IPS DF 4.7 (cell line): Measurements from ENCODE around the gene PMPCA.
A peak's percentile ranks its signal among the peaks of the same experiment; 100 is the strongest.

Experiments
- DNase-seq: peaks from one replicate; pipeline ENCODE4 v3.0.0-alpha.2; 2013; ENCODE audit warnings: low spot score; ENCODE audit errors: extremely low read depth

The PMPCA gene

DNA sequence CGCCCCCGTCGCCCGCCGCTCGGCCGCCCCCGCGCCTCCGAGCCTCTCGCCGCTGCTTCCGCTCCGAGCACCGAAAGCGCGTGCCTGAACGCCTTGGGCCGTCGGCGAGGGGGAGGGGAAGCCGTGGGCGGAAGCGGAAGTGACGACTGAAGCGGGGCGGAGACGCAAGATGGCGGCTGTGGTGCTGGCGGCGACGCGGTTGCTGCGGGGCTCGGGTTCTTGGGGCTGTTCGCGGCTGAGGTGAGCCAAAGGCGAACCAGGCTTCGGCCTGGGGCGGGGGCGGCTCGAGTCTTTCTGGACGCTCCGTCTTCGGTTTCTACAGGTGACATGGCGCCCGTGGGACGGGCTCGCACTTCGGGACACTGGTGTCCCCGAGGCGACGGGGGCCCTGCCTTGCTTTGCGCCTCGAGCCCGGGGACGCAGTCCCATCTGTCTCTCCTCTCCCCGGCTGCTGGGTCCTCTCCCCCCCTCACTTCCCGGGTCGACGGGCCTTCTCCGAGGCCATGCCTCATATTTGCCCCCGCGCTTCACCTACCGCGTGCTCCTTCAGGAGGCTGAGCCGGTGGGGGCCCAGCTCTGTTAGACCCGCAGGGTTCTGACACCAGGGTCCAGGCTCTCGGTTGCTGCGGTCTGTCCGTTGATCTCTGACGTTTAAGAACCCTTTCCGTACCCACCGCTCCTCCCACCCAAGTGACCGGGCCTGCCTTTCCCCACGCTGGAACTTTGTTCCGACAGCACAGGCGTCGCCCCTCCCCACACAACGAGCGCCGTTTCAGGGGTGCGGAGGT lies at the start of gene PMPCA, which contains the start of gene ENTR1:
Gene PMPCA (plus strand): TSS at position 159 of the 788 bp plus-strand sequence. CDS start 11 bp downstream, at position 170.
Gene ENTR1 (minus strand): TSS at position 115 of the 788 bp plus-strand sequence. CDS start 217 bp downstream, outside the sequence.
- peak; percentile 49 for DNase-seq

GRCh38 chr9:136361047-136361753 lies 49.3 kb upstream of the PMPCA start:
- no peak for DNase-seq

- DNase-seq, result no peak
These were observed 48.6 kb upstream of the PMPCA start for GRCh38 chr9:136361754-136362449.

GRCh38 chr9:136362450-136362784 lies 48.0 kb upstream of the PMPCA start:
- no peak for DNase-seq

DNA sequence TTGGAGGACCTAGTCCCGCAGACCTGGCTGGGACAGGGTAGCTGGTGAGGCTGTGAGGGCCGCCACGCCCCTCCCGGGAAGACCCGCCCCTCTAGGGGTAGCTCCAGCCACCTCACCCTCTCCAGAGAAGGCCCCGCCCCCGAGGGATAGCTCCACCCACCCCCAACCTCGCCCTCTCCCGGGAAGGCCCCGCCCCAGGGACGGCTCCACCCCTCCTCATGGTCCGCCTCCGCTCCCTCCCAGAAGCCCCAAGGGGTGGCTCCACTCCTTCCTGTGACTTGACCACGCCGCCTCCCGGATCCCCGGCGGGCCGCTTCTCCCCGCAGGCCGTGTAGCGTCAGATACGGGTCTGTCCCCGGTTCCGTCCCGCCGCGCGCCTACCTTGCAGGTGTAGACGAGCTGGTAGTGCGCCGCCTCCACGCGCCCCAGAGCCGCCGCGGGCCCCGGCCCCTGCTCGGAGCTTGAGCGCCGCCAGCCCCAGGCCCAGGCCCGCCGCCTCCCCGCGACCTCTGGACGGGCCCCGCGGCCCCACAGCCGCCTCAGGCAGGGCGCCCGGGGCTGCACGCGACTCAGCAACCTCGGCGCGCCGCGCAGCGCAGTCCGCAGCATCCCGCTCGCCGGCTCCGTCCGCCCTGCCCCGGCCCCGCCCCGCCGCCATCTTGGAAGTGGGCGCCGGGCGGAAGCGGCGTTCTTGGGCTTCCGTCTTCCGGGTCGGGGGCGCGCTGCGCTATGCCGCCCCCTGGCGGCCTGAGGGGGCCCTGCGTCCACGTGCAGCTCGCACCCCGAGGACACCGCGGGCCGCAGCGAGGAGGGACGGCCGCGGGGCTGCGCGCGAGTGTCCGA lies 47.1 kb upstream of the PMPCA start, which contains the start of gene DNLZ:
Gene DNLZ (minus strand): TSS at position 639 of the 843 bp plus-strand sequence. CDS start 30 bp downstream, at position 609.
- no peak for DNase-seq

GRCh38 chr9:136363949-136364748 lies 46.3 kb upstream of the PMPCA start:
- DNase-seq, result no peak

GRCh38 chr9:136364942-136365774 lies 45.3 kb upstream of the PMPCA start:
- no peak for DNase-seq

DNA sequence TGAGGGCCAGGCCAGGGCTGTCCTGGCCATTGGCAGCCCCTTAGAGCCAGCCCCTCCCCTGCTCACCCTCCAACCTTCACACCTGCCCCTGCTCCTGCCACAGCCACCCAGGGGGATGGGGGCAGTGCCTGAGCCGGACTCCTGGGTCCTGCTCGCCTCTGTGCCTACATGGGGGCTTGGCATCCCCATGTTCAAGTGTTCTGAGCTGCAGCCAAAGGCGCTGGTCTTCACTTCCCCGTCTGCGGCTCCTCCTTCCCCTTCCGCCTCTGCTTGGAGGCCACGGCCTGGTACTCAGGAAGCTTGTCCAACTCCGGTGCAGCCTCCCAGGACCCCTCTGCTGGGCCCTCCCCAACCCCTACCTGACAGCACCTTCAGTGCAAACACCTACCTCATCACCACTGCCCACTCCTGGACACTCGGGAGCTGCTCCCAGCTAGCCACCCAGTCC lies 44.7 kb upstream of the PMPCA start:
- DNase-seq, result no peak

- DNase-seq, result no peak
These were observed 43.6 kb upstream of the PMPCA start for GRCh38 chr9:136366826-136367225.

GRCh38 chr9:136367296-136368145 lies 42.9 kb upstream of the PMPCA start:
- DNase-seq, result no peak

- DNase-seq, result no peak
These were observed 42.3 kb upstream of the PMPCA start for GRCh38 chr9:136368190-136368589.

- DNase-seq, result no peak
These were observed 40.4 kb upstream of the PMPCA start for GRCh38 chr9:136370037-136370436.

DNA sequence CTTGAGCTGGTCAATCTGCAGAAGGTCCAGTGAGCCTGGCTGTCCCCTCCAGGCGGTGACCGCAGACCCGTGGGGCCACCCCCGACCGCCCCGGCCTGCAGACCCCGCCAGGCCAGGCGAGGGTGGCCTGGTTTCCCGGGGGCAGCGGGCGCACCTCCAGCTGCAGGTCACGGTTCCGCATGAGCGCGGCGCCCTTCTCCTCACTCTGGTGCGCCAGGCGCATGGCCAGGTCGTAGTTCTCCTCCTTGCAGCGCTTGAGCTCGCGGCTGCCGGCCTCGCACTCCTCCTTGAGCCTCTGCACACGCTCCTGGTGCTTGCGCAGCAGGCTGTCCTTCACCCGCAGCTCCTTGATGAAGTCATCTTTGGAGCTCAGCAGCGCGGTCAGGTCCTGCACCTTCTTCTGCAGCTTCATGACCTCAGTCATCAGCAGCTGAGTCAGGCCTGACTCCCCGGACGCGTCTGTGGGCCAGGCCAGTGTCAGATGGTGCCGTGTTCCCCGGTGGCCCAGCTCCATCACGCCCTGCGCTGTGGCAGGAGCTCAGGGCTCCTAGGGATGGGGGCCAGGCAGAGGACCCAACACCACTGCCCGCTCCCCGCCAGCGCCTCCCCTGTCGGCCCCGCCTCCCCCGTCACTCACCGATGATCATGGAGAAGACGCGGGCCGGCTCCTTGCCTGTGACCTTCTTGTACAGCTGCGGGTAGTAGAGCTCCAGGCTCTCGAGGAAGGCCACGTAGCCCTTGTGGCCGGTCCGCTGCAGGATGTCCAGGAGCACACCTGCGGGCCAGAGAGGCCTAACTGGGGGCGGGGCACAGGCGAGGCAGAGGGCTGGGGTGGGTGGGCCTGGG lies 39.5 kb upstream of the PMPCA start:
- no peak for DNase-seq

- DNase-seq, result no peak
These were observed 39.0 kb upstream of the PMPCA start for GRCh38 chr9:136371533-136371880.

DNA sequence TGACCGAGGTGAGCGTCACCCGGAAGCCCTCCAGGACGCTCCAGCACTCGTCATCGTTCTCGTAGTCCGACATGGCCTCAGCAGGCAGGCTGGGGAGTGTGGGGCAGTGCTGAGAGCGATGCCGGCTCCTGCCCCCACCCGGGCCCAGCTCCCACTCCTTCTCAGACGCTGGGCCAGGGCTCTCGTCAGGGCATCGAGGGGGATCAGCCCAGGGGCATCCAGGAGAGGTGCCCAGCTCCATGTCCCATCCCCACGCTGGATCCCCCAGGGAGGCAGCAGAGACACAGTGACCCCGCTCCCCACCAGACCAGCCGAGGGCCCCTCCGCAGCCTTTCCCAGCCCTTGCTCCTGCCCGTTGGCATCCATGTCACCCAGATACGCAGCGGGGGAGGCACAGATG lies 38.5 kb upstream of the PMPCA start:
- no peak for DNase-seq

- no peak for DNase-seq
These were observed 37.7 kb upstream of the PMPCA start for GRCh38 chr9:136372561-136373299.
